Thyroid gland (tissue), 4 donors: ENCODE measurements around the gene CTR9. TPM values are rescaled to one million over a fixed set of nuclear protein-coding genes. Genes with fewer than 3 reads are reported as not detected.

Source experiments
- DNase-seq, 2 donors: peaks; one replicate each; pipeline ENCODE4 v3.0.0-alpha.2; 2019
- H3K27ac ChIP-seq, 3 donors: fragments of 200-600 bp; sonication (generic); 1 replicate in 2 of 3; 2 replicates in 1 of 3; pipeline ENCODE4 v1.5.1; 2016 to 2019; ENCODE audit warnings: mild to moderate bottlenecking in 1 of 3, moderate library complexity in 1 of 3
- H3K27me3 ChIP-seq: fragments of 200-600 bp; sonication (generic); one replicate; pipeline ENCODE4 v1.5.1; 2019
- H3K36me3 ChIP-seq, 2 donors: fragments of 200-600 bp; sonication (generic); one replicate each; pipeline ENCODE4 v1.5.1; 2016 to 2019
- H3K4me1 ChIP-seq, 2 donors: fragments of 200-600 bp; sonication (generic); one replicate each; pipeline ENCODE4 v1.5.1; 2017 to 2019
- H3K4me3 ChIP-seq, 3 donors: fragments of 200-600 bp; sonication (generic); replicated peaks in 1 of 3; 1 replicate in 2 of 3; 2 replicates in 1 of 3; pipeline ENCODE4 v1.5.1; 2016; ENCODE audit warnings: mild to moderate bottlenecking in 1 of 3
- H3K9me3 ChIP-seq: fragments of 200-600 bp; sonication (generic); one replicate; pipeline ENCODE4 v1.5.1; 2017
- CTCF ChIP-seq, 6 experiments: fragments of 200-600 bp in 3 of 6; fragments of 450-650 bp in 3 of 6; sonication (generic) in 3 of 6; IDR thresholded peaks; one replicate each; pipeline ENCODE4 v1.5.1; 2016 to 2019; ENCODE audit warnings: antibody characterized with exemption in 6 of 6, mild to moderate bottlenecking in 2 of 6, inconsistent platforms in 1 of 6, moderate library complexity in 1 of 6
- POLR2A ChIP-seq, 2 donors: fragments of 450-650 bp; IDR thresholded peaks; one replicate each; pipeline ENCODE4 v1.6.1; 2017; ENCODE audit warnings: antibody characterized with exemption in 2 of 2, mild to moderate bottlenecking in 2 of 2, moderate library complexity in 1 of 2
- WGBS, 2 donors: methylation state at CpG; one replicate each; pipeline ENCODE4 v1.1.5; 2017; 5-methylcytosine and 5-hydroxymethylcytosine counted together
- intact Hi-C: fragments of 100-400 bp; cut with DNase I; formaldehyde crosslinking; loops from one replicate; pipeline ENCODE4 v1.15.1; 2023
- total RNA-seq, 4 donors: library from RNA; depleted of rRNA; stranded (reverse); fragments of >200 nt; gene quantifications; one replicate each; pipeline ENCODE4 v1.2.3, GENCODE V29; 2016

CTR9 gene
- total RNA-seq, 4 donors from 2014 or later, result 28.9 to 35.3 (median 31.7) TPM

GRCh38 chr11:10762185-10762584 lies 11.1 kb downstream of the CTR9 start:
- DNase-seq, result no peak
- Histone ChIP-seq H3K36me3 (peaks cover 55 to 59% of the 10 kb centered on the region in 2 donors), H3K9me3 (no peaks in the 10 kb centered on the region), H3K27ac (no peak overlapping the region), H3K27me3 (no peaks in the 10 kb centered on the region), H3K4me3 (no peak overlapping the region), H3K4me1 (no peaks in the 10 kb centered on the region)
- TF ChIP-seq POLR2A (IDR thresholded peaks at IDR 0.05) (no peak), CTCF (IDR thresholded peaks at IDR 0.05) (no peak)
- intact Hi-C loops, result no loop called here

GRCh38 chr11:10762913-10763421 lies 11.9 kb downstream of the CTR9 start:
- TF ChIP-seq CTCF (IDR thresholded peaks at IDR 0.05) (no peak), POLR2A (IDR thresholded peaks at IDR 0.05) (no peak)
- H3K4me3 ChIP-seq, result no peak overlapping the region
- H3K4me1 ChIP-seq, result no peaks in the 10 kb centered on the region
- H3K27me3 ChIP-seq, result no peaks in the 10 kb centered on the region
- H3K36me3 ChIP-seq, result peaks cover 48 to 52% of the 10 kb centered on the region in 2 donors
- no peak overlapping the region for H3K27ac ChIP-seq
- no peak for DNase-seq
- H3K9me3 ChIP-seq, result no peaks in the 10 kb centered on the region
- intact Hi-C loops, result no loop called here
- 93 to 98% methylated on average over 4 of the region's 4 CpGs for WGBS, 2 donors

- intact Hi-C loops, result no loop called here
- H3K9me3 ChIP-seq, result no peaks in the 10 kb centered on the region
- WGBS, 2 donors, result 88 to 90% methylated on average over 4 of the region's 4 CpGs
Observed at GRCh38 chr11:10763766-10764165, 12.7 kb downstream of the CTR9 start.

GRCh38 chr11:10764412-10764811 lies 13.4 kb downstream of the CTR9 start:
- H3K27me3 ChIP-seq, result no peaks in the 10 kb centered on the region
- H3K27ac ChIP-seq, result no peak overlapping the region
- H3K4me1 ChIP-seq, result no peaks in the 10 kb centered on the region
- peaks cover 47 to 51% of the 10 kb centered on the region in 2 donors for H3K36me3 ChIP-seq
- intact Hi-C loops, result no loop called here
- DNase-seq, result no peak
- H3K4me3 ChIP-seq, result no peak overlapping the region
- WGBS, 2 donors, result 89 to 94% methylated on average over 12 of the region's 12 CpGs
- TF ChIP-seq POLR2A (IDR thresholded peaks at IDR 0.05), result no peak
- TF ChIP-seq CTCF (IDR thresholded peaks at IDR 0.05), result no peak
- no peaks in the 10 kb centered on the region for H3K9me3 ChIP-seq

More at GRCh38 chr11:10763766-10764165, 12.7 kb downstream of the CTR9 start:
- TF ChIP-seq CTCF (IDR thresholded peaks at IDR 0.05) (no peak), POLR2A (IDR thresholded peaks at IDR 0.05) (no peak)
- no peaks in the 10 kb centered on the region for H3K27me3 ChIP-seq
- no peak for DNase-seq
- no peaks in the 10 kb centered on the region for H3K4me1 ChIP-seq
- peaks cover 47 to 51% of the 10 kb centered on the region in 2 donors for H3K36me3 ChIP-seq
- no peak overlapping the region for H3K27ac ChIP-seq
- no peak overlapping the region for H3K4me3 ChIP-seq

- WGBS, 2 donors, result 43 to 54% methylated on average over 2 of the region's 2 CpGs
- Histone ChIP-seq H3K4me3 (no peak overlapping the region), H3K27me3 (no peaks in the 10 kb centered on the region), H3K9me3 (no peaks in the 10 kb centered on the region), H3K27ac (no peak overlapping the region), H3K36me3 (peaks cover 47 to 53% of the 10 kb centered on the region in 2 donors), H3K4me1 (no peaks in the 10 kb centered on the region)
- peak in 5 of 6 experiments; percentile 30 to 68 (median 41) for TF ChIP-seq CTCF (IDR thresholded peaks at IDR 0.05)
- no peak for TF ChIP-seq POLR2A (IDR thresholded peaks at IDR 0.05)
- intact Hi-C loops, result no loop called here
- peak; percentile 47 to 59 for DNase-seq
Observed at GRCh38 chr11:10770626-10771254, 19.7 kb downstream of the CTR9 start.
